Left lobe of liver (tissue), 2 donors: ENCODE measurements around the gene PDE9A. TPM values are rescaled to one million over a fixed set of nuclear protein-coding genes. Genes with fewer than 3 reads are reported as not detected.

ENCODE experiments used
- ATAC-seq: fragments of 200-7000 bp; cut with Tn5 transposase; one replicate; pipeline ENCODE4 v1.9.1; 2020; ENCODE audit warnings: mild to moderate bottlenecking, moderate library complexity
- DNase-seq: peaks from one replicate; pipeline ENCODE4 v3.0.0-alpha.2; 2020; ENCODE audit warnings: low spot score
- total RNA-seq: library from RNA; stranded (reverse); gene quantifications from one replicate; pipeline ENCODE4 v1.2.1, GENCODE V29; 2021
- donor health status: DM: no; HTN: no; CAD: no; lungs with moderate emphysema.
- donor health status: DM: no; HTN: yes; CAD: no.

Gene PDE9A
- total RNA-seq, 1 donor from 2014 or later: 3.9 TPM

GRCh38 chr21:42753804-42754203 is 100.4 kb downstream of the PDE9A start:
- DNase-seq: no peak
- no peak for ATAC-seq

- no peak for ATAC-seq
- no peak for DNase-seq
Measured at GRCh38 chr21:42754270-42754933, 101.0 kb downstream of the PDE9A start.

GRCh38 chr21:42755031-42755665 is 101.7 kb downstream of the PDE9A start:
- DNase-seq (no peak), ATAC-seq (no peak)

GRCh38 chr21:42755766-42756579 is 102.6 kb downstream of the PDE9A start:
- no peak for DNase-seq

GRCh38 chr21:42756580-42757250 is 103.3 kb downstream of the PDE9A start:
- ATAC-seq: no peak
- no peak for DNase-seq

More at GRCh38 chr21:42755766-42756579, 102.6 kb downstream of the PDE9A start:
- ATAC-seq: no peak

GRCh38 chr21:42757422-42757821 is 104.0 kb downstream of the PDE9A start:
- DNase-seq (no peak), ATAC-seq (no peak)

GRCh38 chr21:42757826-42758655 is 104.6 kb downstream of the PDE9A start:
- no peak for ATAC-seq
- no peak for DNase-seq

- ATAC-seq (no peak), DNase-seq (no peak)
Measured at GRCh38 chr21:42758721-42759593, 105.5 kb downstream of the PDE9A start.

- no peak for ATAC-seq
Measured at GRCh38 chr21:42759594-42759927, 106.1 kb downstream of the PDE9A start.

GRCh38 chr21:42760361-42760950 is 107.0 kb downstream of the PDE9A start:
- ATAC-seq (no peak), DNase-seq (no peak)

More at GRCh38 chr21:42759594-42759927, 106.1 kb downstream of the PDE9A start:
- DNase-seq: no peak

GRCh38 chr21:42760951-42761751 is 107.7 kb downstream of the PDE9A start:
- ATAC-seq (no peak), DNase-seq (no peak)

GRCh38 chr21:42761776-42762335 is 108.4 kb downstream of the PDE9A start:
- no peak for DNase-seq

GRCh38 chr21:42763581-42764442 is 110.4 kb downstream of the PDE9A start:
- ATAC-seq (no peak), DNase-seq (no peak)

More at GRCh38 chr21:42761776-42762335, 108.4 kb downstream of the PDE9A start:
- ATAC-seq: no peak

GRCh38 chr21:42764443-42764760 is 111.0 kb downstream of the PDE9A start:
- no peak for DNase-seq

GRCh38 chr21:42764883-42765282 is 111.5 kb downstream of the PDE9A start:
- DNase-seq (no peak), ATAC-seq (no peak)

More at GRCh38 chr21:42764443-42764760, 111.0 kb downstream of the PDE9A start:
- ATAC-seq: no peak

- DNase-seq (no peak), ATAC-seq (no peak)
Measured at GRCh38 chr21:42765656-42766055, 112.2 kb downstream of the PDE9A start.
